M059J (cell line): ENCODE results near the gene KATNB1. TPM values are rescaled to one million over a fixed set of nuclear protein-coding genes. Genes with fewer than 3 reads are reported as not detected.

Source experiments
- DNase-seq: peaks from one replicate; pipeline ENCODE4 v3.0.0-alpha.2; 2012; ENCODE audit warnings: low read depth
- total RNA-seq: library from RNA; depleted of rRNA; stranded (reverse); fragments of >200 nt; shearing (Covaris generic); gene quantifications from 2 replicates; pipeline ENCODE4 v1.2.3, GENCODE V29; 2014; rRNA removed

KATNB1 gene
- 27.3 and 38.4 TPM in 2 replicates for total RNA-seq

- peak; percentile 37 for DNase-seq
These were observed at the start of gene KATNB1 for GRCh38 chr16:57735755-57736418. Gene KATNB1 (plus strand): TSS chr16:57735770. CDS start chr16:57737244, 1,474 bp downstream.

- no peak for DNase-seq
These were observed 49.0 kb upstream of the KATNB1 start for GRCh38 chr16:57686577-57686976.

- no peak for DNase-seq
These were observed 48.1 kb upstream of the KATNB1 start for GRCh38 chr16:57687363-57687929.

GRCh38 chr16:57688487-57688986, 47.0 kb upstream of the KATNB1 start:
- no peak for DNase-seq

- DNase-seq: no peak
These were observed 46.4 kb upstream of the KATNB1 start for GRCh38 chr16:57688987-57689761.

- DNase-seq: no peak
These were observed 45.6 kb upstream of the KATNB1 start for GRCh38 chr16:57689762-57690558.

- DNase-seq: no peak
These were observed 44.6 kb upstream of the KATNB1 start for GRCh38 chr16:57690782-57691471.

- no peak for DNase-seq
These were observed 42.9 kb upstream of the KATNB1 start for GRCh38 chr16:57692636-57693035.

- DNase-seq: no peak
These were observed 42.0 kb upstream of the KATNB1 start for GRCh38 chr16:57693550-57693949.

- no peak for DNase-seq
These were observed 41.3 kb upstream of the KATNB1 start for GRCh38 chr16:57694231-57694724.

GRCh38 chr16:57694725-57695679, 40.6 kb upstream of the KATNB1 start, which contains the start of gene DRC7:
Gene DRC7 (plus strand): TSS chr16:57694806. CDS start chr16:57697950, 3,144 bp downstream.
- DNase-seq: peak; percentile 69

- DNase-seq: no peak
These were observed 39.9 kb upstream of the KATNB1 start for GRCh38 chr16:57695680-57696069.

GRCh38 chr16:57696240-57696639, 39.3 kb upstream of the KATNB1 start:
- DNase-seq: no peak

GRCh38 chr16:57697896-57698537, 37.6 kb upstream of the KATNB1 start:
- no peak for DNase-seq

GRCh38 chr16:57698812-57699405, 36.7 kb upstream of the KATNB1 start:
- DNase-seq: no peak

- no peak for DNase-seq
These were observed 36.1 kb upstream of the KATNB1 start for GRCh38 chr16:57699481-57699880.

GRCh38 chr16:57699899-57700298, 35.7 kb upstream of the KATNB1 start:
- no peak for DNase-seq

- no peak for DNase-seq
These were observed 34.6 kb upstream of the KATNB1 start for GRCh38 chr16:57700781-57701551.
